ENCODE data around the gene UBE3C.
"Not testable (repeated sequence)": the region's sequence is repeated elsewhere in the genome, so short reads cannot be mapped to it uniquely, and the experiment has no call there.

Gene UBE3C
- 100 to 282 (median 200) reads per million in 9 experiments for total RNA-seq

DNA sequence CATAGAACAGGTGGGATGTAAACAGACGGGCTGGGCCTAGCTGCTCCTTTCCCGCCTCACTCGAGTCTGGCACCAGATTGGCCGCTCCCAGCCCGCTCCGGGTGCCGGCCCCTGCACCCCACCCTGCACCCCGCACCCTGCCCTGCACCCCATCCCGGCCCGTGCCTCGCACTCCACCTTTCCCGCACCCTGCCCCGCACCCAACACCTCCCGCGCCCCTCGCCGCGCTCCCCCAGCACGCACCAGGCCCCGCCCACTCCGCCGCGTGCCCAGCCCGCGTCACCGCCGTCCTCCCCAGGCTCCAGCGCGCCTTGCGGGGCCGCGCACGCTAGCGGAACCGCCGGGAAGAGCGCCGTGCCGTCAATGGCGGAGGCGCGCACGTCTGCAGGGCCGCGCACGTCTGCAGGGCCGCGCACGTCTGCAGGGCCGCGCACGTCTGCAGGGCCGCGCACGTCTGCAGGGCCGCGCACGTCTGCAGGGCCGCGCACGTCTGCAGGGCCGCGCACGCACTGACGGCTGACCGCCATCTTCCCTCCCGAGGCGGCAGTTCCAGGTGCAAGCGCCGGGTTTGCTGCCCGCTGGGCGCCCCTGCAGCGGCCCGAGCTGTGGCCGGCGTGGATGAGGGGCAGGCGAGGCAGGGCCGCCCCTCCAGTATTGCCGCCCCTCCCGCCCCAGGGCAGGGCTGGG is at the start of gene UBE3C:
UBE3C (plus strand) TSS at position 503 of the 687 bp plus-strand sequence. CDS start 347 bp downstream, outside the sequence.
- DNase-seq (peak; percentile 87 to 90 (median 89)), ATAC-seq (replicated peaks) (peak; percentile 79)
- H3K27ac Mint-ChIP-seq = peak within 1 kb of the TSS; percentile 90 to 96
- H3K4me3 Mint-ChIP-seq = peak within 1 kb of the TSS; percentile 78 to 84
- peaks cover 26 to 35% of the 10 kb centered on the region in 2 donors for H3K4me1 Mint-ChIP-seq (ENCODE audit: low read depth in 2 of 2)
- no peaks in the 10 kb centered on the region for H3K27me3 Mint-ChIP-seq
- H3K9me3 Mint-ChIP-seq = no peaks in the 10 kb centered on the region
- peaks cover 17% of the 10 kb centered on the region for H3K36me3 Mint-ChIP-seq (ENCODE audit: insufficient read depth)

DNA sequence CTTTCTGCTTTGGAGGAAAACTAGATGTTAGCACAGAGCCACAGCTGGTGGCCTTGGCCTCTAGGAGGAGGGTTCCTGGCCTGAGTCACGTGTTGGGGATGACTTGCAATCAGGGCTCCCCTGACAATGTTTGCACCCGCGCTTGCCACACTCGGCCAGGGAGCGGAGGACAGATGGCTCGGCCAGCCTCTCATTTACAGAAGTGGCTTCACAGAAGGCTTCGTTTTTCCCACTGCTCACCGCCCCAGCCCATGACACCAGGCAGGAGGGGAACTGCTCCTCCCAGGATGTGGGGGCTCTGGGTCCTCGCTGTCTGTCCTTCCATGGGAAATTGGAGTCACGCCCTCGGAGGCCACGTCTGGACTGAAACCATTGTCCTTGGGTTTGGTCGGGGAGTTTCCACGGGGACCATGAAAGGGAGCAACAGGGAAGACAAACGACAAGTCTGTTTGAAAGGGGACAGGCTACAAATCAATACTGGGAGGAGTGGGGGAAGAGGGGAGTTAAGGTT is 49.6 kb upstream of the UBE3C start:
- Mint-ChIP-seq H3K4me3 (no peak overlapping the region), H3K27me3 (peaks cover 29 to 30% of the 10 kb centered on the region in 2 donors), H3K9me3 (no peaks in the 10 kb centered on the region), H3K36me3 (ENCODE audit: insufficient read depth) (no peaks in the 10 kb centered on the region), H3K4me1 (ENCODE audit: low read depth in 2 of 2) (peaks cover 0 to 4% of the 10 kb centered on the region in 2 donors), H3K27ac (no peak overlapping the region)
- no peak for ATAC-seq (replicated peaks)
- DNase-seq = no peak

GRCh38 chr7:157090485-157091165 is 48.1 kb upstream of the UBE3C start:
- Mint-ChIP-seq H3K27me3 (peaks cover 29 to 30% of the 10 kb centered on the region in 2 donors), H3K4me3 (no peak overlapping the region), H3K9me3 (no peaks in the 10 kb centered on the region), H3K27ac (no peak overlapping the region), H3K4me1 (ENCODE audit: low read depth in 2 of 2) (peaks cover 0 to 4% of the 10 kb centered on the region in 2 donors), H3K36me3 (ENCODE audit: insufficient read depth) (peaks cover 4% of the 10 kb centered on the region)
- DNase-seq = no peak
- no peak for ATAC-seq (replicated peaks)

- peaks cover 18 to 31% of the 10 kb centered on the region in 2 donors for H3K27me3 Mint-ChIP-seq
- peaks cover 0 to 4% of the 10 kb centered on the region in 2 donors for H3K4me1 Mint-ChIP-seq (ENCODE audit: low read depth in 2 of 2)
- ATAC-seq (replicated peaks) (no peak), DNase-seq (no peak)
- no peak overlapping the region for H3K4me3 Mint-ChIP-seq
- peaks cover 5% of the 10 kb centered on the region for H3K36me3 Mint-ChIP-seq (ENCODE audit: insufficient read depth)
- no peak overlapping the region for H3K27ac Mint-ChIP-seq
- peaks cover 0 to 1% of the 10 kb centered on the region in 2 donors for H3K9me3 Mint-ChIP-seq
Observed at GRCh38 chr7:157096286-157097055, 42.3 kb upstream of the UBE3C start.

GRCh38 chr7:157097056-157097329 is 41.7 kb upstream of the UBE3C start:
- DNase-seq (no peak), ATAC-seq (replicated peaks) (no peak)
- Mint-ChIP-seq H3K4me3 (no peak overlapping the region), H3K36me3 (ENCODE audit: insufficient read depth) (peaks cover 5% of the 10 kb centered on the region), H3K9me3 (peaks cover 0 to 1% of the 10 kb centered on the region in 2 donors), H3K27ac (no peak overlapping the region), H3K4me1 (ENCODE audit: low read depth in 2 of 2) (peaks cover 0 to 4% of the 10 kb centered on the region in 2 donors), H3K27me3 (peaks cover 23 to 36% of the 10 kb centered on the region in 2 donors)

GRCh38 chr7:157097569-157097968 is 41.2 kb upstream of the UBE3C start:
- peaks cover 29 to 42% of the 10 kb centered on the region in 2 donors for H3K27me3 Mint-ChIP-seq
- peaks cover 0 to 4% of the 10 kb centered on the region in 2 donors for H3K4me1 Mint-ChIP-seq (ENCODE audit: low read depth in 2 of 2)
- no peak overlapping the region for H3K27ac Mint-ChIP-seq
- no peak for ATAC-seq (replicated peaks)
- H3K4me3 Mint-ChIP-seq = no peak overlapping the region
- DNase-seq = no peak
- peaks cover 5% of the 10 kb centered on the region for H3K36me3 Mint-ChIP-seq (ENCODE audit: insufficient read depth)
- peaks cover 0 to 3% of the 10 kb centered on the region in 2 donors for H3K9me3 Mint-ChIP-seq

- H3K27ac Mint-ChIP-seq; H3K9me3 Mint-ChIP-seq; H3K36me3 Mint-ChIP-seq (ENCODE audit: insufficient read depth); H3K4me1 Mint-ChIP-seq (ENCODE audit: low read depth in 2 of 2); H3K4me3 Mint-ChIP-seq; DNase-seq; ATAC-seq (replicated peaks): not testable (repeated sequence)
- peaks cover 51 to 65% of the 10 kb centered on the region in 2 donors for H3K27me3 Mint-ChIP-seq
Observed at GRCh38 chr7:157100005-157100404, 38.7 kb upstream of the UBE3C start.

GRCh38 chr7:157103641-157104040 is 35.1 kb upstream of the UBE3C start:
- H3K36me3 Mint-ChIP-seq (ENCODE audit: insufficient read depth); H3K4me1 Mint-ChIP-seq (ENCODE audit: low read depth in 2 of 2); DNase-seq; H3K27ac Mint-ChIP-seq; H3K4me3 Mint-ChIP-seq; ATAC-seq (replicated peaks): not testable (repeated sequence)
- Mint-ChIP-seq H3K27me3 (peaks cover 74 to 84% of the 10 kb centered on the region in 2 donors), H3K9me3 (peaks cover 7 to 12% of the 10 kb centered on the region in 2 donors)

GRCh38 chr7:157111311-157111710 is 27.4 kb upstream of the UBE3C start:
- peaks cover 0 to 2% of the 10 kb centered on the region in 2 donors for H3K4me1 Mint-ChIP-seq (ENCODE audit: low read depth in 2 of 2)
- no peaks in the 10 kb centered on the region for H3K9me3 Mint-ChIP-seq
- DNase-seq = no peak
- no peak for ATAC-seq (replicated peaks)
- H3K36me3 Mint-ChIP-seq (ENCODE audit: insufficient read depth) = no peaks in the 10 kb centered on the region
- peaks cover 63 to 90% of the 10 kb centered on the region in 2 donors for H3K27me3 Mint-ChIP-seq
- no peak overlapping the region for H3K4me3 Mint-ChIP-seq
- no peak overlapping the region for H3K27ac Mint-ChIP-seq

DNA sequence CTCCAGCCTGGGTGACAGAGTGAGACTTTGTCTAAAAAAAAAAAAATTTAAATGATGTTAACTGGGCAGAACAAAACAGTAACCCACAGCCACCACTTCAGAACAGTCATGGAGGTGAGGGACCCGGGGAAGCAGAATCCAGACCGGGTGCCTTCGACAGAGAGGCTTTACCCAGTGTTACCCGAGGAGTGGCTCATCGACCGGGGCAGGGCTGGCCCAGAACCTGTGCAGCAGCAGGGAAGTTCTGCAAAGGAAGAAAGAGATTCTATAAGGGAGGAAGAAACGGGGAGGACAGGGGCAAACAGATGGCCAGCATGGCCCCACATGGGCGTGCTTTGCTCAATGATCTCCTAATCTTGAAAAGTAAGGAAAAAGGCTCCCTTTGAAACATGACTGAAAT is 26.0 kb upstream of the UBE3C start:
- no peak overlapping the region for H3K4me3 Mint-ChIP-seq
- ATAC-seq (replicated peaks) (no peak), DNase-seq (no peak)
- H3K9me3 Mint-ChIP-seq = no peaks in the 10 kb centered on the region
- H3K27ac Mint-ChIP-seq = no peak overlapping the region
- peaks cover 60 to 79% of the 10 kb centered on the region in 2 donors for H3K27me3 Mint-ChIP-seq
- H3K36me3 Mint-ChIP-seq (ENCODE audit: insufficient read depth) = no peaks in the 10 kb centered on the region
- peaks cover 0 to 2% of the 10 kb centered on the region in 2 donors for H3K4me1 Mint-ChIP-seq (ENCODE audit: low read depth in 2 of 2)

- no peak overlapping the region for H3K4me3 Mint-ChIP-seq
- no peaks in the 10 kb centered on the region for H3K9me3 Mint-ChIP-seq
- no peak overlapping the region for H3K27ac Mint-ChIP-seq
- H3K27me3 Mint-ChIP-seq = peaks cover 52 to 80% of the 10 kb centered on the region in 2 donors
- DNase-seq (no peak), ATAC-seq (replicated peaks) (no peak)
- H3K4me1 Mint-ChIP-seq (ENCODE audit: low read depth in 2 of 2) = peaks cover 0 to 2% of the 10 kb centered on the region in 2 donors
- no peaks in the 10 kb centered on the region for H3K36me3 Mint-ChIP-seq (ENCODE audit: insufficient read depth)
Observed at GRCh38 chr7:157113607-157114006, 25.1 kb upstream of the UBE3C start.

DNA sequence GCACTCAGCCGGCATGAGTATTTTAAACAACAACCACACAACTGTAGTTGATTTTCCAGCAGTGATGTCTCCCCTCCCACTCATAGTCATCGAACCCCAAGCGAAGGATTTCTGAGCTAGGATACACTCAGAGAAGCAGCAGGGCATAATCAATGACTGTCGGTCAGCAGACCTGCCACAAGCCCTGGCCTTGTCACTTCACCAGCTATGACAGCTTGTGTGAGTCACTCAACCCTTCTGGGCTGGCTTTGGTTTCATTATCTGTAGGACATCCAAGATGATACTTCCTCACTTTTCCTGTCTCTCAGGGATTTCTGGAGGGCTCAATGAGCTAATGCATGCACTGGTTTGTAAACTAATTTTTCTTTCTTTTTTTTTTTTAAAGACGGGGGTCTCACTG is 22.0 kb upstream of the UBE3C start:
- no peak for DNase-seq
- H3K27ac Mint-ChIP-seq = no peak overlapping the region
- peaks cover 32 to 62% of the 10 kb centered on the region in 2 donors for H3K27me3 Mint-ChIP-seq
- peaks cover 0 to 2% of the 10 kb centered on the region in 2 donors for H3K4me1 Mint-ChIP-seq (ENCODE audit: low read depth in 2 of 2)
- no peak overlapping the region for H3K4me3 Mint-ChIP-seq
- ATAC-seq (replicated peaks) = no peak
- H3K9me3 Mint-ChIP-seq = no peaks in the 10 kb centered on the region
- H3K36me3 Mint-ChIP-seq (ENCODE audit: insufficient read depth) = no peaks in the 10 kb centered on the region

GRCh38 chr7:157117796-157118195 is 20.9 kb upstream of the UBE3C start:
- Mint-ChIP-seq H3K27me3 (peaks cover 22 to 52% of the 10 kb centered on the region in 2 donors), H3K9me3 (no peaks in the 10 kb centered on the region), H3K4me1 (ENCODE audit: low read depth in 2 of 2) (no peaks in the 10 kb centered on the region), H3K27ac (no peak overlapping the region), H3K4me3 (no peak overlapping the region), H3K36me3 (ENCODE audit: insufficient read depth) (no peaks in the 10 kb centered on the region)
- ATAC-seq (replicated peaks) = no peak
- no peak for DNase-seq

Measured in effector memory CD8-positive, alpha-beta T cell (primary cell).